Epidermal melanocyte (primary cell): ENCODE results near the gene UPK3A.
"Not testable (repeated sequence)": the region's sequence is repeated elsewhere in the genome, so short reads cannot be mapped to it uniquely, and the experiment has no call there.

Experiments
- DNase-seq: peaks from one replicate; pipeline ENCODE4 v3.0.0; 2011; ENCODE audit warnings: low spot score; ENCODE audit not compliant: insufficient read length

The UPK3A gene

DNA sequence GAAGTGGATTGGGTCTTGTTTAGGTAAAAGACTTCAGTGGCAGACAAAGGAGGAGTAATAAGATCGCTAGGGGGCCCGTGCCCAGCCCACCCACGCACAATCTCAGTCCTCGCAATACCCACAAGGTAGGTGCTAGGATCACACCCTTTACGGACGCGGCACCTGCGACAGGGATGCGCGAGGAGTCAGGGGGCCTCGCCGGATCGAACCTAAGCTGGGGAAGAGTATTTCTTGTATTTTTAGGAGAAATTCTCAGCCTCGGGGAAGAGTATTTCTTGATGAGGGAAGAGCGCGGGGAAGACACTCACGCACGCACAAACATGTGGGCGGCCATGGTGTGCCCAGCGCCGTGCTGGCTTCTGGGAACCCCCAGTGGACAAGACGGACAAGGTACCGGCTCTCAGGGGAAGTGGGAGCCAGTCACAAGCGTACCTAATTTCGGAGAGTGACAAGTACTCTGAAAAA is 24.2 kb downstream of the UPK3A start:
- DNase-seq: no peak

DNA sequence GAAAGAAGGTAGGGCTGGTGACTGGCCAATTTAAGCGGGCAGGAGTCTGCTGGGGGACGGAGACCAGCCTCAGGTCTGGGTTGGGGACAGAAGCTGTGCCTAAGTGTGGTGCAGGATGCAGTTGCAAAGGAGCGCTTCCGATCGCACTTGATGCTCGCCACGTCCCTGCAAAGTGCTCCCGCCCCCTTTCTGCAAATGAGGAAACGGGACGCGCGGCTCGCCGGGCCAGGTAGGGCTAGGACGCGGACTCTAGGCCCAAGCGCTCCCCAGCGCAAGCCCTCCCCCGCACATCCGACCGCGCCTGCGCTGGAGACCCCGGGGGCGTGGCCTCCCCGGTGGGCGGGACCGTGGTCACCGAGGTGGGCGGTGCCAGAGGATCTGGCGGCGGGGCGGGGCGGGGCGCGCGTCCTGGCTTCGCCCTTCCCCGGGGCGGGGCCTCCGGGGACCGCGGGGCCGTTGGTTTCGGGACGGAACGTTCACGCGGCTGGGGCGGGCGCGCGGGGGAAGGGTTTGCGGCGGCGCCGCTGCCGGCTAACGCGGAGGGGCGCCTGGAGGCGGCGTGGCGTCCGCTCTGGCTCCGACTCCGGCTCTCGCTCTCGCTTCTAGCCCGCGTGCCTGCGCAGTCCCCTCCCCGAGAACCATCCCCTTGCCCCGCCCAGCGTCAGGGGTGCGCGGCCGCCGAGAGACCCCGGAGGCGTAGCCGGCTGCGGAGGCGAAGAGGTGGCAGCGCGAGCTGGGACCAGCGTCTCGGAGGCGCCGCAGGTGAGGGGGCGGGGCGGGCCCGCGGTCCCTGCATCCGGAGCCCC is 24.9 kb downstream of the UPK3A start, which contains the start of gene FAM118A:
Gene FAM118A (plus strand): TSS at position 513 of the 806 bp plus-strand sequence. CDS start 12,446 bp downstream, outside the sequence.
- DNase-seq: peak; percentile 79

DNA sequence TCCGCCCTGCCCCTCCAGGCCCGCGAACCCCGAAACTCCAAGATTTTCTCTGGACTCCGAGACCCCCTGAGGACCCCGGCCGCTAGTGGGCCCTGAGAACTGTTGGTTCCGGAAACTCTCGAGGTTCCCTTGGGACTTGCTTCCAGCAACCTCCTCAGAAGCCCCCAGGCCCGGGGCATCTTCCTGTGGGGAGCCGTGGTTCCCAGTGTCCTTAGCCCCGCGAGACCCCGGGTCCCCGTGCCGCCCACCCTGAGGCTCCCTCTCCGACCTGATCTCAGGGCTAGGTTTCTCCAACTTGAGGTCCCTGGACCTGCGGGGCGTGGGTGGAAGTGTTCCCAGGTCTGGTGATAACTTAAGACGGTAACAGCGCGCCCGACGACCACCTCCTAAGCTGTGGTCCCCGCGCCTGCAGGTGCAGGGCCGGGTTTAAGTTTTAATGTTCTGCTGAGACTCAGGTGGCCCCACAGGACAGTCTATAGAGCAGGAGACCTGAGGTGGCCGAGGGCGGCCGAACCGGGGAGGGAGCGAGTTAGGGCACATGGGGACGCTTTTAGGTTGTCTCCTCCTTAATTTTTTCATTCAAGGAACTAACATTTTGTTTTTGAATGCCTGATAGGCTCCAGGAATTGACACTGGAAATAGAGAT is 25.7 kb downstream of the UPK3A start:
- no peak for DNase-seq

DNA sequence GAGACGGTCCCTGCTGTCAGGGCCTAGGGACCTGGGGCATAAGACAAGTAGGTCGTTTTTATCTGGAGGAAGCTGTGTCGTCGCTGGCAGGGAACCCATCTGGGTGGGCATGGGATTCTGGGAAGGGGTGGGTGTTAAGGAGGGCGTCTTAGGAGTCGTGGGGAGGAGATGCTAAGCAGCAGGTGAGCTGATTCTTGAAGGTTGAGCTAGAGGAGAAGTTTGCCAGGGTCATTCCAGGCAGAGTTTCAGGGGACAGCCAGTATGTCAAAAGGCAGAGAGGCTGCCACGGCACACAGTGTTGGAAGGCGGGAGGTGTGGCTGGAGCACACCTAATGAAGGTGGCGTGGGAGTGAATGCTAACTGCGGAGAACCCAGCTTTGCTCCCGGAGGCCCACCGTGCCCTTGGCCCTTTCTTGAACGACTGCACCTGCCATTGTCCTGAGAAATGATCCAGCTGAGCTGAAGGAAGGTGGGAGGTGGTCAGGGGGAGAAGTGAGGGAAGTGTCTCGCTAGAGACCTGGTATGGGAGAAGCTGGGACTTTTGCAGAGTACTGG is 26.3 kb downstream of the UPK3A start:
- no peak for DNase-seq

DNA sequence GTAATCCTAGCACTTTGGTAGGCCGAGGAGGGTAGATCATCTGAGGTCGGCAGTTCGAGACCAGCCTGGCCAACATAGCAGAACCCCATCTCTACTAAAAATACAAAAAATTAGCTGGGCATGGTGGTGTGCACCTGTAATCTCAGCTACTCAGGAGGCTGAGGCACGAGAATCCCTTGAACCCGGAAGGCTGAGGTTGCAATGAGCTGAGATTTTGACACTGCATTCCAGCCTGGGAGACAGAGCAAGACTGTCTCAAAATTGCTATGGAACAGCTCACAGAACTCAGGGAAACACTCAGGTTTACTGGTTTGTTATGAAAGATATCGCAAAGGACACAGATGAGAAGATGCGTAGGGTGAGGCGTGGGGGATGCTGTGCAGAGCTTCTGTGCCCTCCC is 27.7 kb downstream of the UPK3A start:
- no peak for DNase-seq

DNA sequence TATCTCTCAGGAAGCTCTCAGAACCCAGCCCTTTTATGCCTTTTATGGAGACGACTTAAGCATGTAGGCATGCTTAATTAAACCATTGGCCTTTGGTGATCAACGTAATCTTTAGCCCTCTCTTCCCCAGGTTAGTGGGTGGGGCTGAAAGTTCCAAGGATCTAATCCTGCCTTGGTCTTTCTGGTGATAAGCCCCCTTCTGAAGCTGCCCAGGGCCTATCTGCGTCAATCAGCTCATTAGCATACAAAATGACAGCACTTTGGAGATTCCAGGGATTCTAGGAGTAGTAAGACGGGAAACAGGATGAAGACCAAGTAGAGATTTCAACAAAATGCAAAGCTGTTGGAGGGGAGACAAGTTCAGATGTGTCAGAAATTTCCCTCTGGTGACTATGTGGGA is 28.1 kb downstream of the UPK3A start:
- DNase-seq: no peak

DNA sequence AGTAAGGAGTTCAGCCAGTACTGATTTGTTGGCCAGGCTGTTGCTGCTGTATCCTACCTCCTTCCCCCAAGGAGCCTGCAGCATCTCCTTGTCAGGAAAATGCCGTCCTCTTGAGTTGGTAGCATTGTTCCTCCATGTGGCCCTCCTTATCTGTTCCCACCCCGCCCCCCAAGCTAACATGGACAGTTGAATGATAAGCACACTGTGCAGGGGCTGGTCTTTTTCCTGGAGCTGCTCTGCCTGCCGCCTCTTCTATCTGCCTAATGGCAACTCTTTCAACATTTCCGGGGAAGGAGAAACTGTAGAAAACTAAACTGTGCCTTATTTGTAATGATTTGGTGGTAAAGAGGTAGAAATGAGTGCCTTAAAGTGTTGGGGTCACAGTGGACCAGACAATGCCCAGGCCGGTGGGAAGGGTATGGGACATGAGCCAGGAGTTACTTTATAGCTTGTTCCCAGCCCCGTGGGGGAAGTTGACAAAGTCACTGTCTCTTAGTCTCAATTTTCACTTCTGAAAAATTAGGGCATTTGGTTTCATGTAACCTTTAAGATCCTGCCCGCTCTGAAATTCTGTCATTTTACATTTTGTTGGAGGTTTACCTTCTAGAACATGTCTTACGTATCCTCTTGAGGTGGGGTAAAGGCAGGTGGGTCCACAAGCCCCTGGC is 29.4 kb downstream of the UPK3A start:
- no peak for DNase-seq

DNA sequence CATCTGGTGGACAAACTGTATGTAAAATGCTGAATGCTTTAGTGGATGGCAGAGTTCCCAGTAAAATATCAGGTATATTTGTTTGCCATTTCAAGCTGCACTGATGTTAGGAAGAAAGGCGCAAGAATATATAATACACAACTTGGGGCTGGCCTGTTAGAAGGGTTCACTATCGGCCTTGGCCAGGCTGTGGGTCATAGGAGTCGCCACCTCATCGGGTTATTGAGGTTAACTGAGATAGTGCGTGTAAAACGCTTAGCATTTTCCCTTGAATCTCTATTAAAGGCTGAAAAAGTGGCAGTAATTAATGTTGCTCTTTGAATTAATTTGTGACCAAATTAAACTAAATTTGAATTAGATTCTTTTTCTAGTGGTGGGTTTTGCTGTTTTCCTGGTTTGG is 30.0 kb downstream of the UPK3A start:
- no peak for DNase-seq

DNA sequence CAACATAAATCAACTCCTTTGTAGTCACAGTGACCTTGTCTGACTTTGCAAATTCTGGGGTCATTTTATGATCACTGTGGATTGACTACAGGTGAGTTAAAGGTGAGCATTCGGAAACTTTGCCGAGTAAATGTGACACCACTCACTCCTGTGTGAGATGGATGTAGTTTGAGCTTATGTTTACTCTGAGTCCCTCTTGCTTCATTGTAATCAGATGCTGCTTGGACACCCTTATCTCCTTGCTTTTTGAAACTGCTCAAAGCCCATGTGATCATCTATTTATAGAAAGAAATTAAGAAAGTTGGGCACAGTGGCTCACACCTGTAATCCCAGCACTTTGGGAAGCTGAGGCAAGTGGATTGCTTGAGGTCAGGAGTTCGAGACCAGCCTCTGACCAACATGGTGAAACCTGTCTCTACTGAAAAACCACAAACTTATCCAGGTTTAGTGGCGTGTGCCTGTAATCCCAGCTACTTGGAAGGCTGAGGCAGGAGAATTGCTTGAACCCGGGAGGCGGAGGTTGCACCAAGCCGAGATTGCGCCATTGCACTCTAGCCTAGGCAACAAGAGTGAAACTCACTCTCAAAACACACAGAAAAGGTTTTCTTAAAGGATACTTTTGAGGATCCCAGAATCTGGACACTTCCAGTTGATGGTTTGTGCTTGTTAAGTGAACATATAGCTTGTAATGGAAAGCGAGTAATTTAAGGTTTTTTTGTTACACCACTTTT is 32.2 kb downstream of the UPK3A start:
- DNase-seq: no peak

DNA sequence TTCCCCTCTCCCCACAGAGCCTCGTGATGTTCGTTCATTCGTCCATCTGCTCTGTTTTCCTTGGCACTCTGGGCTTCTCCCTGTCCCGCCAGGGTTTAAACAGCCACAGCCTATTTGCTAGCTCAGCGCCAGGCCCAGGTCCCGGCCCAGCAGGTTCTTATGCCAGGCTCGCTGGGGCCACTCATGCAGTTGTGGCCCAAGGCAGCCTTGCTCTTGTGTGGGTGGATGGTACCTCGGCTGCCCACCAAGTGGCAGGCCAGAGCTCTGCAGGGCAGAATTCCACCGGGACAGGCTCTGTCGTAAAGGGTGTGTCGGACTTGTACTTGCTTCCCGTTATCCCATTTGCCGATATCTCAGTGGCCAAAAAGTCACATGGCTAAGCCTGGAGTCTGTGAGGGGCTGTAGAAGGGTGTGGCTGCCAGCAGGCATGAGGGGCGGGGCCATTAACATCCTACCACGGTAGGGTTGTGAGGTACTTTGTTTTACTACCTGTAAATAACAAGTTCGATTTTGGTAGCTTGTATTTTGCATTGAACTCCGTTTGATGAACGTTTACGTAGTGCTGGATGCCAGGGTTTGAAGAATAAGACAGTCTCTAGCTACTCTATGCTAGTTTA is 32.9 kb downstream of the UPK3A start:
- DNase-seq: no peak

DNA sequence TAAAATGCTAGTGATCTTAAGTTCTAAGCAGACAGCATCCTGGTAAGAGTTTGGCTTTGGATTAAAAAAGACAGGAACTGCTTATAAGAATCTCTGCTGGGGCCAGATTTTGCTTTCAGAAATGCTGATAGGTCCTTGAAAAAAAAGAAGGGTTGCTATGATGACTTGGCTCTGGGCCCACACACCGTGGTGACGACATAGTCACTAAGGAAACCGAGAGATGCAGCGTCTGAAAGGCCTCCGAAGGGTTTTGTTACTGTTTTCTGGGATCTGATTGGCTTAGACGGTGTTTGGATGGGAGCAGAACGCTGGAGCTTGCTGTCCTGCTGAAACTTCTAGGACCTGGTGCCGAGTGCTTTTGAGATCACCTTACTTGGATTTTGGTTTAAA is 33.4 kb downstream of the UPK3A start:
- peak; percentile 59 for DNase-seq

DNA sequence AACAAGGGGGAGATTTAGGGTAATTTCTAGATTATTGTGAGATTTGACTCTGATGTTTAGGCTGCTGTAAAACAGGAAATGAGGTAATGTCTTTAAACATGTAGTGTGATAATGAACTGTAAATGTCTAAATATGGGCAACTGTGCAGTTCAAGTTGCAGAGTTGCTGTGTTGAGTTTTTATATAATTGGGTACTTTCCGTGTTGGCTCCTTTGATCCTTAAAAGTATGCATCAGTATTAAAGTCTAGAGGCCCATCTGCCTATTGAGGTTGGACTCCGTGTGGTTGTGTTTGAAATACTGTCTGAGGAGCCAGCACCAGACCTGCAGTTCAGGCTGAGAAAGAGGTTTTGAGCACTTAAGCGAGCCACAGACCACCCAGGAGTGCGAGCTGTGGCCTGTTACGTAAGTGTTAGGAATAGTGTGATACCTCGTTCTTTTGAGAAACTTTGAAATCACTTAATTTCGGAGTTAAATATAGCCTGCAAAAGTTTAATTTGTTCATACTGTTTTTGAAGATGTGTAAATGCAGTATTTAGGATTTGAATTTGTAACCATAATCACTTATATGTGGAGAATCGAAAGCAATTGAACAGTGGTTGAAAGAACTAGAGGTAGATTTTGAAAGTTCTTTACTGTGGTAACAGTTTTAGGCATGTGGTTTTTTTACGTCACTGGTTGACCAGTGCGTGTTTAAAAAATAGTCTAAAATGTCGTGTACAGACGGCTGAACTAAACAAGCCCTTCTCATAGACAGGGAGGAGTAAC is 34.0 kb downstream of the UPK3A start:
- no peak for DNase-seq

DNA sequence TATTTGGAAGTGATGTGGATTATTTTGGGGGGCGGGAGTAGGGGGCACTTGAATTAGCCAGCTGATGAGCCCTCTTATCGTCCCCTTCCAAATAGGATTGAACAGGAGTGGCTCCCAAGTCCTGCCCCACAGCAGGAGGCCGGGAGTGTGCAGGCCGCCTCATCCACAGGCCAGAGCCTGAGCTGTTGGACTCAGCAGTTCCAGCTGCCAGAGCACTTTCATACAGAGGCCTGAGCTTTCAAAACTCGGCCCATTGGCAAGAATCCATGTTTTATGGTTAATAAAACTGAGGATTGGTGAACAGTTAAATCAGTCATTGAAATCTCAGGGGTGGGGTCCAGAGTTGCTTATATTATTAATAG is 34.6 kb downstream of the UPK3A start:
- DNase-seq: no peak

DNA sequence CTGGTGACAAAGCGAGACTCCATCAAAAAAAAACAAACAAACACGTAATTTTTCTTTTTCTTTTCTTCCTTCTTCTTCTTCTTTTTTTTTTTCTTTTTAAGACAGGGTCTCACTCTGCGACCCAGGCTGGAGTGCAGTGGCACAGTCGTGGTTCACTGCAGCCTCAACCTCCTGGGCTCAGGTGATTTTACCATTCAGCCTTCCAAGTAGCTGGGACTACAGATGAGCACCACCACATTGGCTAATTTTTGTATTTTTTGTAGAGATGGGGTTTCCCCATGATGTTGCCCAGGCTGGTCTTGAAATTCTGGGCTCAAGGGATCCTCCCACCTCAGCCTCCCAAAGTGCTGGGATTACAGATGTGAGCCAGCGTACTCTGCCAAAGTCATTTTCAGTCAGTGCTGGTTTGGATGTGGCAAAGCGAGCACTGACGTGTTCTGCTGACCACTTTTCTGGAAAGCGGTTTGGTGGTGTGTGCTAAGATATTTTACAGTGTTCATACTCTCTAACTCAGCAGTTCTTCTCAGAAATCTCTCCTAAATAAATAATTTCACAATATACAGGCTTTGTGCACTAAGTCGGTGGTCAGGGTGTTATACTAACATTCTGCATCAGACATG is 35.7 kb downstream of the UPK3A start:
- no peak for DNase-seq

DNA sequence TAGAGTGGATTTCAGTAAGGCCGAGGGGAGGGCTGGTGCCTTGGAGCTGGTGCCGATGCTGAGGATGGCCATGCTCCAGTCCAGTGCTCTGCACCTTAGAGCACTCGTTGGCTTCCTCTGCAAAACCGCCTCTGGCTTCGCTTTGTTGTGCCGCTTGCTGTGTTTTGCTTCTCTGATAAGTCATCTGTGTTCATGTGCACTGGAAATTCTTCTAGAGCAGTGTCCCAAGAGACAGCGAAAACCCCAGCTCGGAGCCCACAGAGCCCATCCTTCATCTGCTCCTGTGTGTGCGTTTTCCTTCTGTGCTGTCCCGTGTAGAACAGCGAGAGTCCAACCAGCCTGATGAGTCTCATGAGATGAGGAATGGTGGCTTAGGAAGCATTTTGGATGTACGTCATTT is 37.1 kb downstream of the UPK3A start:
- no peak for DNase-seq

DNA sequence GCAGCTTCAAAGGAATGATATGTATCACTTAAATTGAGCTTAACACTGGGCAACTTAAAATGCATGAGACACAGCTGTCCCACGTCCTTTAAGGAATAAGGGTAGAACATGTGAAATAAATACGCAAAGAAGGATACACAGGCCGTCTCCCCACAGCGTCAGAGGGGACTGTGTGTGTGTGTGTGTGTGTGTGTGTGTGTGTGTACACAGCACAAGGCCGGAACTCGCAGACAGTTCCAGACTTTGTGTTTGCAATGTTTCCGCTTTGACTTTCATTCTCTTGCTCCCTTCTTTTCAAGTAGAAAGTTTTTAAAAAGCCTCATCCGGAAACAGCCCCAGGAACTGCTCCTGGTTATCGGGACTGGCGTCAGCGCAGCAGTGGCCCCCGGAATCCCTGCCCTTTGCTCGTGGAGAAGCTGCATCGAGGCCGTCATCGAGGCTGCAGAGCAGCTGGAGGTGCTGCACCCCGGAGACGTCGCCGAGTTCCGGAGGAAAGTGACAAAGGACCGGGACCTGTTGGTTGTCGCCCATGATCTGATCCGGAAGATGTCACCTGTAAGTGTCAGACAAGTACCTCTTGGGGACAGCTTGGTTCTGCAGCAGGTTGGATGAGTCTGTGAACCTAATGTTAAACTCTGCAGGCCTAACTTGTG is 38.2 kb downstream of the UPK3A start:
- no peak for DNase-seq

DNA sequence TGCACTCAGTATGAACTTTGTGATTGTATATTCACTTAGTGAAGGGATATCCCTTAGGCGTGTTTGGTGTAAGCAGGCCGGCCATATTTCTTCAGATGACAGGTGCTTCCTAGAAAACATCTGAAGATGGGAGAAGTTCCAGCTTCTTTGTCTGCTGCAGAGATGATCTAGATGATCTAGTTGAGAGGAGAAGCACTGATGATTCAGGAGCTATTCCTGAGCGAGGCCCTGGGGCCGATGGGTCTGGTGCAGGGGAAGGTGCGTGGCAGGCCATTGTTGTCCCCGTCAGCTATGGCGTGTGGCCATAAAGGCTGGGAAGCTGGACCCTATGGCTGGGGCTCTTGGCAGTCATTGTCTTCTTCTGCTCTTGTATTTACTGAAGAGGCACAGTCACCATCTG is 38.9 kb downstream of the UPK3A start:
- DNase-seq: no peak

DNA sequence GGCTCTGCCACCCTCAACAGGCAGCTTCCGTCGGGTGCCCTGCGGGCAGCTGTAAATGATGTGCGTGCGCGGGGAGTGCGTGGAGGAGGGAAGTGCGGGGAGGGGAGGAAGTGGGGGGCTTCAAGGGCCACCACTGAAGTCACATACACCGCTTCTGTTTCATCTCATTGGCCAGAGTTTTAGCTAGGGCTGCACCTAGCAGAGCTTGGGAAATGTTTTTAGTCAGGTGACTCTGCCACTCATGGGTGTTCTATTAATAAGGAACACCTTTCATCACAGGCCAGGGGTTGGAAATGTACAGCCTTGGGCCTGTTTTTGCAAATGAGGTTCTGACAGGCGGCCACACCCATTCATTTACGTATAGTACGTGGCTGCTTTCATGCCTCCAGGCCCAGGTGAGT is 39.6 kb downstream of the UPK3A start:
- DNase-seq: no peak

DNA sequence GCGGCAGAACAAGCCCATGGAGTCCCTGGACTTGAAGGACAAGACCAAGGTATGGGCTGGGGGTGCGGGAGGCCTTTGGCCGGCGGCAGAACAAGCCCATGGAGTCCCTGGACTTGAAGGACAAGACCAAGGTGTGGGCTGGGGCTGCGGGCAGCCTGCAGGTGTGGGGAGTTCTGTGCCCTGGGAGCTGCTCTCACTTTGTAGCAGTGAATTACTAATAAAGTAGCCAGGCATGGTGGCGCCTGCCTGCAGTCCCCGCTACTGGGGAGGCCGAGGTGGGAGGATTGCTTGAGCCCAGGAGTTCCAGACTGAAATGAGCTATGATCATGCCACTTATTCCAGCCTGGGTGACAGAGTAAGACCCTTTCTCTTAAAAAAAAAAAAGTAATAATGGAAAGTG is 43.5 kb downstream of the UPK3A start:
- not testable (repeated sequence) for DNase-seq
